Measurements from ENCODE around the gene THSD8. TPM values are rescaled to one million over a fixed set of nuclear protein-coding genes. Genes with fewer than 3 reads are reported as not detected.
A peak's percentile ranks its signal among the peaks of the same experiment; 100 is the strongest.

The THSD8 gene
- 16.5 and 22.7 TPM in 2 replicates for total RNA-seq
- long read RNA-seq, partial matches to known transcripts: 1 of 2 reads
- long read RNA-seq, other reads (novel, unspliced or antisense): 1 of 2 reads

DNA sequence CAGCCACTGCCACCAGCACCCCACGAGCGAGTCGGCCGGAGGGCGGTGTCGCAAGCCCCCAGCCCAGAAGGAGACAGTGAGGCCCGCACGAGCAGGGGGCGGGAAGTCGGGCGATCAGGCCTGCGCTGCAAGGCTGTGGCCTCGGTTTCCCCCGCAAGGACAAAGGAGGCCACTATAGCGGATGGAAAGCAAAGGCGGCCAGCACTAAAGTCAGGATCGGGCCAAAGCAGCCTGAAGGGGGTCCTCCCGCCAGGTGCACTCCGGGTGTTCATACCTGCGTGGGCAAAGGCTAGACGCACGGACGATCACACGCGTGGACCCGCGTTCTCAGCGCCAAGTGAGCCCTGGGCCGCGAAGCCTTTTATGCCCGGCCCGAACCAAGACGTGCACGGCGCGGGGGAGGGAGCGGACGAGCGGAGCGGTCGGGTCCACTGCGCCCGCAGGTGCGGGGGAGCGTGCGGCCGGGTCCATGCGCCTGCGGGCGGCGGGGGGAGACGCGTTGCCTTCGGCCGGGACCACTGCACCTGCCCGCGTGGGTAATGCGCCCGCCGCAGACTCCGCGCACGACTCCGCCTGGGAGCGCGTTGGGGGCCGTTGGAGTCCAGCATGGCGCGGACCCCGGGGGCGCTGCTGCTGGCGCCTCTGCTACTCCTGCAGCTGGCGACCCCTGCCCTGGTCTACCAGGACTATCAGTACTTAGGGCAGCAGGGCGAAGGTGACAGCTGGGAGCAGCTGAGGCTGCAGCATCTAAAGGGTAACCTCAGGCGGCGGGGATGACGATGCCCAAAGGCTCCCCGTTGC is at the start of gene THSD8, which contains the start of gene PRDX2:
Gene THSD8 (plus strand): TSS at position 604 of the 801 bp plus-strand sequence. CDS start 3 bp downstream, at position 607.
Gene PRDX2 (minus strand): TSS at position 335 of the 801 bp plus-strand sequence. CDS start 539 bp downstream, outside the sequence.
- TF ChIP-seq, protein P1, sequence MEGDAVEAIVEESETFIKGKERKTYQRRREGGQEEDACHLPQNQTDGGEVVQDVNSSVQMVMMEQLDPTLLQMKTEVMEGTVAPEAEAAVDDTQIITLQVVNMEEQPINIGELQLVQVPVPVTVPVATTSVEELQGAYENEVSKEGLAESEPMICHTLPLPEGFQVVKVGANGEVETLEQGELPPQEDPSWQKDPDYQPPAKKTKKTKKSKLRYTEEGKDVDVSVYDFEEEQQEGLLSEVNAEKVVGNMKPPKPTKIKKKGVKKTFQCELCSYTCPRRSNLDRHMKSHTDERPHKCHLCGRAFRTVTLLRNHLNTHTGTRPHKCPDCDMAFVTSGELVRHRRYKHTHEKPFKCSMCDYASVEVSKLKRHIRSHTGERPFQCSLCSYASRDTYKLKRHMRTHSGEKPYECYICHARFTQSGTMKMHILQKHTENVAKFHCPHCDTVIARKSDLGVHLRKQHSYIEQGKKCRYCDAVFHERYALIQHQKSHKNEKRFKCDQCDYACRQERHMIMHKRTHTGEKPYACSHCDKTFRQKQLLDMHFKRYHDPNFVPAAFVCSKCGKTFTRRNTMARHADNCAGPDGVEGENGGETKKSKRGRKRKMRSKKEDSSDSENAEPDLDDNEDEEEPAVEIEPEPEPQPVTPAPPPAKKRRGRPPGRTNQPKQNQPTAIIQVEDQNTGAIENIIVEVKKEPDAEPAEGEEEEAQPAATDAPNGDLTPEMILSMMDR (IDR thresholded peaks at IDR 0.05; ENCODE audit: unreplicated experiment): no peak
- peaks cover 4% of the 10 kb centered on the region for H3K36me3 Mint-ChIP-seq (ENCODE audit: insufficient read depth)
- no peaks in the 10 kb centered on the region for H3K9me3 Mint-ChIP-seq (ENCODE audit: low read depth)
- DNase-seq (ENCODE audit: low spot score, unreplicated experiment): peak; percentile 84
- peak within 1 kb of the TSS; percentile 94 for H3K27ac Mint-ChIP-seq
- peaks cover 3% of the 10 kb centered on the region for H3K27me3 Mint-ChIP-seq
- H3K4me3 Mint-ChIP-seq (ENCODE audit: low read depth): peak within 1 kb of the TSS; percentile 92
- H3K4me1 Mint-ChIP-seq (ENCODE audit: low read depth): peaks cover 20% of the 10 kb centered on the region

DNA sequence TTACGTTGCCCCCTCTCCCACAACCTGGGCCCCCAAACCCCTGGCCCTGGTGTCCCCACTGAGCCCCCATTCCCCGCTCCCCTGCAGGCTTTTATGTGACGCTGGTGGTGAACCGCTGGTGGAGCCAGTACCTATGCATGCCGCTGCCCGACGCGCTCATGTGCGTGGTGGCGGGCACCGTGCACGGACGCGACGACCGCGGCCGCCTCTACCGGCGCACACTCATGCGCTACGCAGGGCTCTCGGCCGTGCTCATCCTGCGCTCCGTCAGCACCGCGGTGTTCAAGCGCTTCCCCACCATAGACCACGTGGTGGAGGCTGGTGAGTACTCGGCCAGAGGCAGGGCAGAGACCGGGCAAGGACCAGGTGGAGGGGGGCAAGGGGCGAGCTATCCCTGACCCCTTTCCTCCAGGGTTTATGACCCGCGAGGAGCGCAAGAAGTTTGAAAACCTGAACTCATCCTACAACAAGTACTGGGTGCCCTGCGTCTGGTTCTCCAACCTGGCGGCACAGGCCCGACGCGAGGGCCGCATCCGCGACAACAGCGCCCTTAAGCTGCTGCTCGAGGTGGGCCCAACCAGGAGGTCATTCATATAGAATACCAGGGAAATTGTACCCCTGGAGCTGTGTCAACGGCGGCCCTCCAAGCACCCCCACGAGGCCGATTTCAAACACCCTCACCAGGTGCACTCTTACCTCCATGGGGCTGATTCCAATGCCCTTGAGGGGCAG is 47.2 kb upstream of the THSD8 start:
- Mint-ChIP-seq H3K4me3 (ENCODE audit: low read depth) (no peak overlapping the region), H3K4me1 (ENCODE audit: low read depth) (peaks cover 5% of the 10 kb centered on the region), H3K9me3 (ENCODE audit: low read depth) (no peaks in the 10 kb centered on the region), H3K27me3 (peaks cover 38% of the 10 kb centered on the region), H3K36me3 (ENCODE audit: insufficient read depth) (no peaks in the 10 kb centered on the region), H3K27ac (no peak overlapping the region)
- no peak for DNase-seq (ENCODE audit: low spot score, unreplicated experiment)
- TF ChIP-seq, protein P1 (IDR thresholded peaks at IDR 0.05; ENCODE audit: unreplicated experiment): no peak

DNA sequence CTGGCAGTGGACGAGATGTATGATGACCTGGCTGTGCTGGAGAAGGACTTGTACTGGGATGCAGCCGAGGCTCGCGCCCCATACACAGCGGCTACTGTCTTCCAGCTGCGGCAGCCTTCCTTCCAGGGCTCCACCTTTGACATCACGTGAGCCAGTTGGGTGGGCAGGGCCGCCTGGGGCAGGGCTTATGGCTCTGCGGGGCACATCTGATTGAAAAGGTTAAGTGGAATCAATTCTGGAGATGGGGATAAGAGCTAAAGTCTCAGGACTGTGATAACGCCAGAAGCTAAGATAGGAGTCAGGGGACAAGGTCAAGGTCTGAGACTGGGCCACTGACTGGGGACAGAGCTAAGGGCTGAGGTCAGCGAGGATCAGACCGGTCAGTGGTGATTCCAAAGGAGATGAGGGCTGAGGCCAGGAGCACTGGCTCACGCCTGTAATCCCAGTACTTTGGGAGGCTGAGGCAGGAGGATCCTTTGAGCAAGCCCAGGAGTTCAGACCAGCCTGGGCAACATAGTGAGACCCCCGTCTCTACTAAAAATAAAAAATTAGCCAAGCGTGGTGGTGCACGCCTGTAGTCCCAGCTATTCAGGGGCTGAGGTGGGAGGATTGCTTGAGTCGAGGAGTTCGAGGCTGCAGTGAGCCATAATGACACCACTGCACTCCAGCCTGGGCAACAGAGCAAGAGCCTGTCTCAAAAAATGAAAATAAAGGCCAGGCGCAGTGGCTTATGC is 45.6 kb upstream of the THSD8 start:
- no peak overlapping the region for H3K4me3 Mint-ChIP-seq (ENCODE audit: low read depth)
- peaks cover 5% of the 10 kb centered on the region for H3K4me1 Mint-ChIP-seq (ENCODE audit: low read depth)
- H3K27ac Mint-ChIP-seq: peak overlapping the region; percentile 57
- TF ChIP-seq, protein P1 (IDR thresholded peaks at IDR 0.05; ENCODE audit: unreplicated experiment): no peak
- DNase-seq (ENCODE audit: low spot score, unreplicated experiment): no peak
- peaks cover 23% of the 10 kb centered on the region for H3K27me3 Mint-ChIP-seq
- H3K9me3 Mint-ChIP-seq (ENCODE audit: low read depth): no peaks in the 10 kb centered on the region
- H3K36me3 Mint-ChIP-seq (ENCODE audit: insufficient read depth): peaks cover 3% of the 10 kb centered on the region

DNA sequence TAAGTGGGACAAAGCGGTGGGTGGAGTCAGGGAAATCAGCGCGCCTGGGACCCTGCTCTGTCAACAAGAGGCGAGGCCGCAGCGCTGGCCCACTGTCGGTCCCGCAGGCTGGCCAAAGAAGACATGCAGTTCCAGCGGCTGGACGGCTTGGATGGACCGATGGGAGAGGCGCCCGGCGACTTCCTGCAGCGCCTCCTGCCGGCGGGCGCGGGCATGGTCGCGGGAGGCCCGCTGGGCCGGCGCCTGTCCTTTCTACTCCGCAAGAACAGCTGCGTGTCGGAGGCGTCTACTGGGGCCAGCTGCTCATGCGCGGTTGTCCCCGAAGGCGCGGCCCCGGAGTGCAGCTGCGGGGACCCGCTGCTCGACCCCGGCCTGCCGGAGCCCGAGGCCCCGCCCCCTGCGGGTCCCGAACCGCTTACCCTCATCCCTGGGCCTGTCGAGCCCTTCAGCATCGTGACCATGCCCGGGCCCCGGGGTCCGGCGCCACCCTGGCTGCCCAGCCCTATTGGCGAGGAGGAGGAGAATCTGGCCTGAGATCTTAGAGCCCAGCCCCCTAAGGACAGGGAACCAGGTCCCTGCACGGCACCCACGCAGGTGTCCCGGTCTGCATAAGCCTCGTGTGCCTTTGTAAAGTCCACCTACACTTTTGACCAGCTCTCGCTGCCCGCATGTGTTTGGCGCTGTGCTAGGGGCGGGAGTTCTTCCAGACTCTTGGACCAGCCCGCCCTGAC is 44.2 kb upstream of the THSD8 start:
- no peak overlapping the region for H3K27ac Mint-ChIP-seq
- H3K4me3 Mint-ChIP-seq (ENCODE audit: low read depth): peak overlapping the region; percentile 35
- peaks cover 5% of the 10 kb centered on the region for H3K4me1 Mint-ChIP-seq (ENCODE audit: low read depth)
- H3K27me3 Mint-ChIP-seq: peaks cover 10% of the 10 kb centered on the region
- TF ChIP-seq, protein P1 (IDR thresholded peaks at IDR 0.05; ENCODE audit: unreplicated experiment): peak; percentile 99
- no peaks in the 10 kb centered on the region for H3K9me3 Mint-ChIP-seq (ENCODE audit: low read depth)
- peak; percentile 72 for DNase-seq (ENCODE audit: low spot score, unreplicated experiment)
- peaks cover 3% of the 10 kb centered on the region for H3K36me3 Mint-ChIP-seq (ENCODE audit: insufficient read depth)
